H9 (cell line): Measurements from ENCODE around the gene DOCK1. TPM values are rescaled to one million over a fixed set of nuclear protein-coding genes. Genes with fewer than 3 reads are reported as not detected.

ENCODE experiments used
- DNase-seq: peaks from one replicate; pipeline ENCODE4 v3.0.0-alpha.2; 2017
- H2AFZ ChIP-seq: one replicate; pipeline ENCODE4 v1.6.1; 2013; ENCODE audit warnings: mild to moderate bottlenecking, low read length, control low read depth, moderate library complexity
- H2AK5ac ChIP-seq: 2 replicates; pipeline ENCODE4 v1.6.1; 2013; ENCODE audit warnings: low read length, control low read depth, mixed read lengths; ENCODE audit not compliant: insufficient read length
- H2BK120ac ChIP-seq: one replicate; pipeline ENCODE4 v1.6.1; 2013; ENCODE audit warnings: low read depth, mild to moderate bottlenecking, low read length, control low read depth, inconsistent platforms; ENCODE audit not compliant: poor library complexity, severe bottlenecking
- H2BK12ac ChIP-seq: 2 replicates; pipeline ENCODE4 v1.6.1; 2013; ENCODE audit warnings: low read length, control low read depth, mixed read lengths, low read depth; ENCODE audit not compliant: insufficient read length
- H2BK15ac ChIP-seq: 2 replicates; pipeline ENCODE4 v1.6.1; 2013; ENCODE audit warnings: low read depth, low read length, control low read depth
- H2BK20ac ChIP-seq: one replicate; pipeline ENCODE4 v1.6.1; 2013; ENCODE audit warnings: low read depth, mild to moderate bottlenecking, low read length, control low read depth, inconsistent platforms; ENCODE audit not compliant: poor library complexity, severe bottlenecking
- H2BK5ac ChIP-seq: 2 replicates; pipeline ENCODE4 v1.6.1; 2013; ENCODE audit warnings: low read length, control low read depth, mixed read lengths; ENCODE audit not compliant: insufficient read length
- H3K14ac ChIP-seq: 2 replicates; pipeline ENCODE4 v1.6.1; 2013; ENCODE audit warnings: low read length, control low read depth; ENCODE audit not compliant: insufficient read depth
- H3K18ac ChIP-seq: 2 replicates; pipeline ENCODE4 v1.6.1; 2013; ENCODE audit warnings: low read depth, mild to moderate bottlenecking, mixed read lengths, low read length, control low read depth; ENCODE audit not compliant: insufficient read length
- H3K23ac ChIP-seq: 2 replicates; pipeline ENCODE4 v1.6.1; 2013; ENCODE audit warnings: low read length, control low read depth, mixed read lengths, low read depth; ENCODE audit not compliant: insufficient read length
- H3K23me2 ChIP-seq: 2 replicates; pipeline ENCODE4 v1.6.1; 2013; ENCODE audit warnings: low read depth, mild to moderate bottlenecking, mixed read lengths, low read length, control low read depth; ENCODE audit not compliant: insufficient read length, poor library complexity, severe bottlenecking
- H3K27ac ChIP-seq: 2 replicates; pipeline ENCODE4 v1.5.1; 2013; ENCODE audit warnings: low read length, control low read depth, mixed read lengths, low read depth; ENCODE audit not compliant: insufficient read length
- H3K27me3 ChIP-seq: 2 replicates; pipeline ENCODE4 v1.6.1; 2013; ENCODE audit warnings: low read length, control low read depth, inconsistent platforms; ENCODE audit not compliant: insufficient read depth
- H3K4ac ChIP-seq: 2 replicates; pipeline ENCODE4 v1.6.1; 2013; ENCODE audit warnings: low read depth, mild to moderate bottlenecking, control low read depth, inconsistent platforms, low read length, moderate library complexity
- H3K4me1 ChIP-seq: 2 replicates; pipeline ENCODE4 v1.6.1; 2013; ENCODE audit warnings: low read length, control low read depth, inconsistent platforms; ENCODE audit not compliant: insufficient read depth
- H3K4me2 ChIP-seq: 2 replicates; pipeline ENCODE4 v1.6.1; 2013; ENCODE audit warnings: low read length, control low read depth, mixed read lengths; ENCODE audit not compliant: insufficient read length, insufficient read depth
- H3K56ac ChIP-seq: 2 replicates; pipeline ENCODE4 v1.6.1; 2013; ENCODE audit warnings: low read depth, mild to moderate bottlenecking, mixed read lengths, low read length, control low read depth; ENCODE audit not compliant: insufficient read length
- H3K79me1 ChIP-seq: 2 replicates; pipeline ENCODE4 v1.6.1; 2013; ENCODE audit warnings: low read depth, mild to moderate bottlenecking, moderate library complexity, low read length, control low read depth, inconsistent platforms; ENCODE audit not compliant: insufficient read depth, poor library complexity, severe bottlenecking
- H3K79me2 ChIP-seq: 2 replicates; pipeline ENCODE4 v1.6.1; 2013; ENCODE audit warnings: low read length, control low read depth, inconsistent platforms; ENCODE audit not compliant: insufficient read depth
- H3K9ac ChIP-seq: 2 replicates; pipeline ENCODE4 v1.6.1; 2013; ENCODE audit warnings: low read length, control low read depth, mixed read lengths; ENCODE audit not compliant: insufficient read length; ENCODE audit errors: extremely low read depth
- H3K9me3 ChIP-seq: one replicate; pipeline ENCODE4 v1.6.1; 2013; ENCODE audit warnings: low read depth, low read length, inconsistent platforms; ENCODE audit not compliant: control insufficient read depth
- H3T11ph ChIP-seq: one replicate; pipeline ENCODE4 v1.6.1; 2013; ENCODE audit warnings: mild to moderate bottlenecking, low read length, control low read depth, inconsistent platforms
- H4K20me1 ChIP-seq: one replicate; pipeline ENCODE4 v1.6.1; 2013; ENCODE audit not compliant: control insufficient read depth, insufficient read length, insufficient read depth
- H4K5ac ChIP-seq: 2 replicates; pipeline ENCODE4 v1.6.1; 2013; ENCODE audit warnings: low read depth, mild to moderate bottlenecking, mixed read lengths, low read length, control low read depth; ENCODE audit not compliant: insufficient read length
- H4K8ac ChIP-seq: replicated peaks from 2 replicates; pipeline ENCODE4 v1.6.1; 2013; ENCODE audit warnings: low read length, control low read depth, mixed read lengths, low read depth; ENCODE audit not compliant: insufficient read length
- H4K91ac ChIP-seq: 2 replicates; pipeline ENCODE4 v1.6.1; 2013; ENCODE audit warnings: low read depth, mild to moderate bottlenecking, moderate library complexity, mixed read lengths, low read length, control low read depth; ENCODE audit not compliant: insufficient read length
- H3K27ac Mint-ChIP-seq, 3 experiments: 2 replicates in 2 of 3; 3 replicates in 1 of 3; pipeline ENCODE4 v1.8.0; 2020 to 2021; ENCODE audit warnings: mixed read lengths in 3 of 3, mild to moderate bottlenecking in 1 of 3, moderate library complexity in 1 of 3
- H3K27me3 Mint-ChIP-seq: 2 replicates; pipeline ENCODE4 v1.8.0; 2021; ENCODE audit warnings: low read depth, mild to moderate bottlenecking, moderate library complexity, mixed read lengths
- H3K36me3 Mint-ChIP-seq, 3 experiments: 2 replicates in 2 of 3; 3 replicates in 1 of 3; pipeline ENCODE4 v1.8.0; 2020 to 2021; ENCODE audit warnings: low read depth in 3 of 3, mixed read lengths in 3 of 3; ENCODE audit not compliant: insufficient read depth in 1 of 3
- H3K4me1 Mint-ChIP-seq, 2 experiments: 2 replicates each; pipeline ENCODE4 v1.8.0; 2020; ENCODE audit warnings: mixed read lengths in 2 of 2
- H3K4me3 Mint-ChIP-seq, 2 experiments: 2 replicates in 1 of 2; 3 replicates in 1 of 2; pipeline ENCODE4 v1.8.0; 2020 to 2021; ENCODE audit warnings: mild to moderate bottlenecking in 2 of 2, mixed read lengths in 2 of 2, moderate library complexity in 1 of 2
- H3K9me3 Mint-ChIP-seq, 2 experiments: 2 replicates in 1 of 2; 3 replicates in 1 of 2; pipeline ENCODE4 v1.8.0; 2020; ENCODE audit warnings: mild to moderate bottlenecking in 2 of 2, mixed read lengths in 2 of 2, moderate library complexity in 1 of 2
- CTCF ChIP-seq: fragments of 200-600 bp; sonication (generic); conservative IDR thresholded peaks from 3 replicates; pipeline ENCODE4 v1.8.0; 2021; ENCODE audit warnings: antibody characterized with exemption, mild to moderate bottlenecking
- WGBS: extraction: QIAGEN DNeasy Blood & Tissue Kit; methylation state at CpG from one replicate; pipeline ENCODE4 v1.1.7; 2013; ENCODE audit warnings: missing lambda C conversion rate, low lambda C conversion rate, mixed read lengths; ENCODE audit not compliant: insufficient read length; ENCODE audit errors: extremely low coverage; 5-methylcytosine and 5-hydroxymethylcytosine counted together
- total RNA-seq: library from RNA; stranded (reverse); gene quantifications from 2 replicates; pipeline ENCODE4 v1.2.1, GENCODE V29; 2021

DOCK1 gene
- total RNA-seq, 1 experiment from 2014 or later = 57.0 TPM

DNA sequence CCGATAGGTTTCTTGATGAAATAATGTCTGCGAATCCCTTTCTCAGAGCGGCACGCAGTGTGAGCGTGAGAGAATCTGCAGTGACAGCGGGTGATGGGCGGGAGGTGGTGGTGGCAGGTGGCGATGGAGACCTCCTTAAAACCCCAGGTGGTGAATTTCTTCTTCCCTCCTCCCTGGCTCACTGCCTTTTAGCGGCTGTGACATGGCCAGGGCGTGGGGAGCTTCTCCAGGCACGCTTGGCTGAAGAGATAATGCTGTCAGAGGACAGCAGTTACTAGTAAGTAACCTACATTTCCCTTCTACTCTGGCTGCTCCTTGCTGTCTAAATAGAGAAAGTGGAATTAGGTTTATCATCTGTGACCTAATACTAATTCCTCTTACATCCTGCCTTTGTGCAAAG, 432.6 kb downstream of the DOCK1 start:
- no peak for DNase-seq
- no peak overlapping the region for H3K27ac Mint-ChIP-seq
- no peaks in the 10 kb centered on the region; the same call in 1 of the 2 replicates for H3K4me1 ChIP-seq

More for the DNA sequence above, 432.6 kb downstream of the DOCK1 start:
- H3K56ac ChIP-seq = no peak overlapping the region
- no peak overlapping the region for H4K91ac ChIP-seq
- H3K4me3 Mint-ChIP-seq = no peak overlapping the region
- peaks cover 18 to 32% of the 10 kb centered on the region in 2 experiments for H3K4me1 Mint-ChIP-seq
- H2BK12ac ChIP-seq = no peak overlapping the region
- no CpG with 5 or more reads among the region's 11 CpGs for WGBS
- H3K14ac ChIP-seq = no peak overlapping the region
- H4K20me1 ChIP-seq = no peaks in the 10 kb centered on the region
- no peak overlapping the region for H3K9ac ChIP-seq
- no peak overlapping the region for H3K27ac ChIP-seq
- no peak overlapping the region for H3K4me2 ChIP-seq
- H4K8ac ChIP-seq = no peak overlapping the region
- H3K27me3 Mint-ChIP-seq = no peaks in the 10 kb centered on the region
- H3K18ac ChIP-seq = no peak overlapping the region
- no peak overlapping the region for H3T11ph ChIP-seq
- H3K79me1 ChIP-seq = no peaks in the 10 kb centered on the region
- no peaks in the 10 kb centered on the region for H3K27me3 ChIP-seq
- H3K23ac ChIP-seq = no peak overlapping the region
- no peaks in the 10 kb centered on the region for H3K79me2 ChIP-seq
- H3K9me3 ChIP-seq = no peaks in the 10 kb centered on the region
- H2BK5ac ChIP-seq = no peak overlapping the region
- H2BK120ac ChIP-seq = no peak overlapping the region
- no peak overlapping the region for H2AK5ac ChIP-seq
- no peak overlapping the region for H3K4ac ChIP-seq
- H2BK15ac ChIP-seq = no peak overlapping the region
- no peaks in the 10 kb centered on the region for H3K9me3 Mint-ChIP-seq
- no peaks in the 10 kb centered on the region for H3K36me3 Mint-ChIP-seq
- no peak for TF ChIP-seq CTCF
- H2BK20ac ChIP-seq = no peak overlapping the region
- no peaks in the 10 kb centered on the region for H3K23me2 ChIP-seq
- no peak overlapping the region for H4K5ac ChIP-seq
- no peak overlapping the region for H2AFZ ChIP-seq
